AG10803 (cell line): ENCODE results near the gene PGAP2.

Experiments
- DNase-seq: peaks from one replicate; pipeline ENCODE4 v3.0.0; 2010; ENCODE audit warnings: low read depth
- H3K4me3 ChIP-seq: 2 replicates; pipeline ENCODE4 v1.5.1; 2011; ENCODE audit warnings: mild to moderate bottlenecking, low read length, control low read depth
- CTCF ChIP-seq: conservative IDR thresholded peaks from 2 replicates; pipeline ENCODE4 v1.5.1; 2011; ENCODE audit warnings: mild to moderate bottlenecking, low read length, control low read depth, inconsistent platforms

The PGAP2 gene

GRCh38 chr11:3832816-3833215, 24.5 kb downstream of the PGAP2 start:
- DNase-seq = no peak
- H3K4me3 ChIP-seq = no peak overlapping the region
- TF ChIP-seq CTCF = no peak

GRCh38 chr11:3833449-3833848, 25.1 kb downstream of the PGAP2 start:
- DNase-seq = no peak
- no peak overlapping the region for H3K4me3 ChIP-seq
- TF ChIP-seq CTCF = no peak

- no peak for DNase-seq
- TF ChIP-seq CTCF = no peak
- H3K4me3 ChIP-seq = no peak overlapping the region
These were observed 25.9 kb downstream of the PGAP2 start for GRCh38 chr11:3834349-3834663.

GRCh38 chr11:3834664-3835461, 26.5 kb downstream of the PGAP2 start:
- TF ChIP-seq CTCF = no peak
- no peak overlapping the region for H3K4me3 ChIP-seq
- DNase-seq = peak; percentile 18

GRCh38 chr11:3835751-3836150, 27.4 kb downstream of the PGAP2 start:
- no peak for DNase-seq
- no peak for TF ChIP-seq CTCF
- H3K4me3 ChIP-seq = no peak overlapping the region

- DNase-seq = no peak
- no peak for TF ChIP-seq CTCF
These were observed 28.5 kb downstream of the PGAP2 start for GRCh38 chr11:3836903-3837302.

GRCh38 chr11:3837793-3838192, 29.4 kb downstream of the PGAP2 start:
- DNase-seq = peak; percentile 46
- TF ChIP-seq CTCF = no peak
- no peak overlapping the region for H3K4me3 ChIP-seq

More at GRCh38 chr11:3836903-3837302, 28.5 kb downstream of the PGAP2 start:
- no peak overlapping the region for H3K4me3 ChIP-seq
